ENCODE results near the gene ZNF839. TPM values are rescaled to one million over a fixed set of nuclear protein-coding genes. Genes with fewer than 3 reads are reported as not detected.

Gene ZNF839
- polyA plus RNA-seq, 2 of the 4 experiments (the other 2 are of a cell fraction): 6.0 to 10.8 TPM

DNA sequence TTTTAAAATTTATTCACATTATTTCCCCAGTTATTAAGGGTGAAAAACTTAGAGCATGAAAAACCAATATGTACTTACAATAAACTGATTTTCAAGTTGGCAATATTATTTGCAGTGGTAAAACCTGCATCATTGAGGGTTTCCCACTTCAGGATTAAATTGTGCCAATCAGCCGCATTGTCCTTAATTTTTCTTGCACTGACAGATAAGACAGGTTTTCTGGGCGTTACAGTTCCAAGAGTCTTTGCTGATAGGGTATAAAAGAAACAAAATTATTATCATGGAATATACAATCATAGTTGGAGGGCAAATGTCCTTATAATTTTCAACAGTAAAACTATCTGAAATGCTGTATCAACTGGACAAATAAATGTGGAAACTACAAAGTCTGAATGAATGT, 39.8 kb downstream of the ZNF839 start:
- H3K9me3 ChIP-seq: no peaks in the 10 kb centered on the region
- no peak for FAIRE-seq
- H3K27ac ChIP-seq: no peak overlapping the region
- ChIA-PET CTCF (interaction anchor here (1.4 to 1.5 kb wide), 2 partner anchors 10 to 79 kb away, joined by 3 read pairs; no protein-coding TSS in a partner anchor), POLR2A (no interaction called here)
- TF ChIP-seq CHD4 (IDR thresholded peaks at IDR 0.05; ENCODE audit: borderline replicate concordance) (no peak), ZC3H11A (IDR thresholded peaks at IDR 0.05) (no peak), ZNF302 (CRISPR knock-in tag; IDR thresholded peaks at IDR 0.05) (no peak), CBX2 (IDR thresholded peaks at IDR 0.05; ENCODE audit: borderline replicate concordance, low read depth) (no peak), CEBPB (IDR thresholded peaks at IDR 0.05) (no peak), ZSCAN20 (CRISPR knock-in tag; IDR thresholded peaks at IDR 0.05) (no peak)
- TF ChIP-seq, protein P1, sequence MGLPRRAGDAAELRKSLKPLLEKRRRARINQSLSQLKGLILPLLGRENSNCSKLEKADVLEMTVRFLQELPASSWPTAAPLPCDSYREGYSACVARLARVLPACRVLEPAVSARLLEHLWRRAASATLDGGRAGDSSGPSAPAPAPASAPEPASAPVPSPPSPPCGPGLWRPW (IDR thresholded peaks at IDR 0.05): no peak
- WGBS (ENCODE audit: missing lambda C conversion rate): 94% methylated on average over 2 of the region's 2 CpGs
- H3K4me1 ChIP-seq: peaks cover 13% of the 10 kb centered on the region; the same call in 2 of the 3 replicates
- H3K4me2 ChIP-seq: no peak overlapping the region
- DNase-seq (ENCODE audit: low read depth in 1 of 2, low spot score in 1 of 2): no peak
- no peak overlapping the region for H3K4me3 ChIP-seq
- no peak for ATAC-seq

DNA sequence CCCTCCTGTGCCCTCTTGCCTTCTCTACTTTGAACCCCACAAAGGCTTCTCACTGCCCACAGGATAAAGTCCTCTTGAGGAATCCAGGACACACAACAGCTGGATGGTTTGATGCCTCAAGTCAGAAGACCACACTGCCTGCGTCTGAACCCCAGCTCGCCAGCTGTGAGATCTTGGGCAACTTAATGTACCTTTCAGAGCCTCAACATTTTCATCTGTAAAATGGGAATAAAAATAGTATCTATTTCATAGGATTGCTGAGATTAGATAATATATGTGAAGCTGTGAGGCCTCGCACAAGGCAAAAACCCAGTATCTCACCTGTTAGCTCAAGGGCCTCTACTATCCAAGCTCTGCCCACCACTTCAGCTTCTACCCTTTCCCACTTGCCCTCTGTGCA, 40.8 kb downstream of the ZNF839 start:
- CTCF ChIA-PET: interaction anchor here (1.0 to 1.5 kb wide), 2 partner anchors 12 to 78 kb away, joined by 3 read pairs; no protein-coding TSS in a partner anchor
- no peak overlapping the region for H3K4me3 ChIP-seq
- H3K4me2 ChIP-seq: no peak overlapping the region
- TF ChIP-seq RAD21 (conservative IDR thresholded peaks at IDR 0.05 in 1 of 2, IDR thresholded peaks at IDR 0.05 in 1 of 2) (no peak), CHD4 (IDR thresholded peaks at IDR 0.05; ENCODE audit: borderline replicate concordance) (no peak), ZSCAN20 (CRISPR knock-in tag; IDR thresholded peaks at IDR 0.05) (no peak), BHLHE40 (IDR thresholded peaks at IDR 0.05; ENCODE audit: low read depth, low read length) (no peak), RNF2 (IDR thresholded peaks at IDR 0.05; ENCODE audit: borderline replicate concordance, low read depth) (no peak), MAFK (IDR thresholded peaks at IDR 0.05; ENCODE audit: partially characterized antibody) (no peak), CEBPB (IDR thresholded peaks at IDR 0.05) (no peak), FOSB (CRISPR knock-in tag; IDR thresholded peaks at IDR 0.05) (no peak), PHF8 (IDR thresholded peaks at IDR 0.05; ENCODE audit: borderline replicate concordance, low read depth) (no peak), CBX2 (IDR thresholded peaks at IDR 0.05; ENCODE audit: borderline replicate concordance, low read depth) (no peak), NPAS2 (CRISPR knock-in tag; IDR thresholded peaks at IDR 0.05; ENCODE audit: borderline replicate concordance) (no peak)
- TF ChIP-seq, protein P1 (IDR thresholded peaks at IDR 0.05): no peak
- TF ChIP-seq, protein P2, sequence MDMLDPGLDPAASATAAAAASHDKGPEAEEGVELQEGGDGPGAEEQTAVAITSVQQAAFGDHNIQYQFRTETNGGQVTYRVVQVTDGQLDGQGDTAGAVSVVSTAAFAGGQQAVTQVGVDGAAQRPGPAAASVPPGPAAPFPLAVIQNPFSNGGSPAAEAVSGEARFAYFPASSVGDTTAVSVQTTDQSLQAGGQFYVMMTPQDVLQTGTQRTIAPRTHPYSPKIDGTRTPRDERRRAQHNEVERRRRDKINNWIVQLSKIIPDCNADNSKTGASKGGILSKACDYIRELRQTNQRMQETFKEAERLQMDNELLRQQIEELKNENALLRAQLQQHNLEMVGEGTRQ (IDR thresholded peaks at IDR 0.05): no peak
- TF ChIP-seq, protein P3, sequence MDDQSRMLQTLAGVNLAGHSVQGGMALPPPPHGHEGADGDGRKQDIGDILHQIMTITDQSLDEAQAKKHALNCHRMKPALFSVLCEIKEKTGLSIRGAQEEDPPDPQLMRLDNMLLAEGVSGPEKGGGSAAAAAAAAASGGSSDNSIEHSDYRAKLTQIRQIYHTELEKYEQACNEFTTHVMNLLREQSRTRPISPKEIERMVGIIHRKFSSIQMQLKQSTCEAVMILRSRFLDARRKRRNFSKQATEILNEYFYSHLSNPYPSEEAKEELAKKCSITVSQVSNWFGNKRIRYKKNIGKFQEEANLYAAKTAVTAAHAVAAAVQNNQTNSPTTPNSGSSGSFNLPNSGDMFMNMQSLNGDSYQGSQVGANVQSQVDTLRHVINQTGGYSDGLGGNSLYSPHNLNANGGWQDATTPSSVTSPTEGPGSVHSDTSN (IDR thresholded peaks at IDR 0.05): no peak
- TF ChIP-seq, protein P4, sequence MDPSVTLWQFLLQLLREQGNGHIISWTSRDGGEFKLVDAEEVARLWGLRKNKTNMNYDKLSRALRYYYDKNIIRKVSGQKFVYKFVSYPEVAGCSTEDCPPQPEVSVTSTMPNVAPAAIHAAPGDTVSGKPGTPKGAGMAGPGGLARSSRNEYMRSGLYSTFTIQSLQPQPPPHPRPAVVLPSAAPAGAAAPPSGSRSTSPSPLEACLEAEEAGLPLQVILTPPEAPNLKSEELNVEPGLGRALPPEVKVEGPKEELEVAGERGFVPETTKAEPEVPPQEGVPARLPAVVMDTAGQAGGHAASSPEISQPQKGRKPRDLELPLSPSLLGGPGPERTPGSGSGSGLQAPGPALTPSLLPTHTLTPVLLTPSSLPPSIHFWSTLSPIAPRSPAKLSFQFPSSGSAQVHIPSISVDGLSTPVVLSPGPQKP (IDR thresholded peaks at IDR 0.05; ENCODE audit: low read depth, low read length): no peak
- ATAC-seq (no peak), DNase-seq (ENCODE audit: low read depth in 1 of 2, low spot score in 1 of 2) (no peak), FAIRE-seq (no peak)
- H3K4me1 ChIP-seq: peaks cover 14% of the 10 kb centered on the region; the same call in 2 of the 3 replicates
- WGBS (ENCODE audit: missing lambda C conversion rate): 98% methylated on average over 3 of the region's 3 CpGs
- no peak overlapping the region for H3K27ac ChIP-seq
- POLR2A ChIA-PET: no interaction called here
- no peaks in the 10 kb centered on the region for H3K9me3 ChIP-seq

DNA sequence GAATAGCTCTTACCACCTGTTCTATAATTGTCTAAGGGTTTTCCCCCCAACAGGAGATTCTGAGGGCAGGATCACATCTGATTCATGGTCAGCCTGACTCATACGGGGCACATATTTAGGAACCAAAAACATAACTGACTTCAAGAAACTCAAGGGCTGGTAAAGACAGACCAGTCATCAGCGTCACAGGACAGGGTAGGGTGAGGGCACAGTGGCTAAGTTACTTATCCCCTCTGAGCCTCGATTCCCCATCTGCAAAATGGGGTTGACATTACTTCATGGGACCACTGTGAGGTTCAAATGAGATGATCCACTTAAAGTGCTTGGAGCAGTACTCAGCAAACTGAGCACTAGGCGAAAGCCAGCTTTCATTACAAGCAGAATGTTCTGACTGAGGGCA, 42.5 kb downstream of the ZNF839 start:
- peak; percentile 10 to 12; a peak in 3 of 6 replicates for ATAC-seq
- Histone ChIP-seq H3K4me2 (peak overlapping the region; percentile 86), H3K4me1 (peaks cover 14% of the 10 kb centered on the region; the same call in 2 of the 3 replicates), H3K27ac (peak overlapping the region; percentile 88 to 97), H3K4me3 (peak overlapping the region; percentile 87), H3K9me3 (no peaks in the 10 kb centered on the region)
- no peak for FAIRE-seq
- POLR2A ChIA-PET: interaction anchor here (0.6 to 1.3 kb wide), 7 partner anchors 8 to 45 kb away, joined by 3 to 4 read pairs (median 3); no protein-coding TSS in a partner anchor
- CTCF ChIA-PET: interaction anchor here (1.5 to 1.6 kb wide), 3 partner anchors 13 to 45 kb away, joined by 3 to 4 read pairs (median 4); no protein-coding TSS in a partner anchor
- 1% methylated on average over 4 of the region's 4 CpGs for WGBS (ENCODE audit: missing lambda C conversion rate)
- DNase-seq (ENCODE audit: low read depth in 1 of 2, low spot score in 1 of 2): peak in 1 of 2 experiments; percentile 22
- TF ChIP-seq MYC (IDR thresholded peaks at IDR 0.05; ENCODE audit: borderline replicate concordance, low read length) (no peak), FOSB (CRISPR knock-in tag; IDR thresholded peaks at IDR 0.05) (no peak), FOSL2 (IDR thresholded peaks at IDR 0.05) (no peak), FOSL2 (CRISPR knock-in tag; IDR thresholded peaks at IDR 0.05) (no peak; the same call in 1 of the 2 replicates), HDAC2 (IDR thresholded peaks at IDR 0.05) (0 out of 2 replicates have a peak, but pooled peaks have one; percentile 48), HOXB5 (CRISPR knock-in tag; IDR thresholded peaks at IDR 0.05) (no peak), SMC3 (IDR thresholded peaks at IDR 0.05) (no peak), JUN (IDR thresholded peaks at IDR 0.05) (no peak), SREBF2 (IDR thresholded peaks at IDR 0.05) (no peak)
- TF ChIP-seq, protein P5, sequence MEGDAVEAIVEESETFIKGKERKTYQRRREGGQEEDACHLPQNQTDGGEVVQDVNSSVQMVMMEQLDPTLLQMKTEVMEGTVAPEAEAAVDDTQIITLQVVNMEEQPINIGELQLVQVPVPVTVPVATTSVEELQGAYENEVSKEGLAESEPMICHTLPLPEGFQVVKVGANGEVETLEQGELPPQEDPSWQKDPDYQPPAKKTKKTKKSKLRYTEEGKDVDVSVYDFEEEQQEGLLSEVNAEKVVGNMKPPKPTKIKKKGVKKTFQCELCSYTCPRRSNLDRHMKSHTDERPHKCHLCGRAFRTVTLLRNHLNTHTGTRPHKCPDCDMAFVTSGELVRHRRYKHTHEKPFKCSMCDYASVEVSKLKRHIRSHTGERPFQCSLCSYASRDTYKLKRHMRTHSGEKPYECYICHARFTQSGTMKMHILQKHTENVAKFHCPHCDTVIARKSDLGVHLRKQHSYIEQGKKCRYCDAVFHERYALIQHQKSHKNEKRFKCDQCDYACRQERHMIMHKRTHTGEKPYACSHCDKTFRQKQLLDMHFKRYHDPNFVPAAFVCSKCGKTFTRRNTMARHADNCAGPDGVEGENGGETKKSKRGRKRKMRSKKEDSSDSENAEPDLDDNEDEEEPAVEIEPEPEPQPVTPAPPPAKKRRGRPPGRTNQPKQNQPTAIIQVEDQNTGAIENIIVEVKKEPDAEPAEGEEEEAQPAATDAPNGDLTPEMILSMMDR (IDR thresholded peaks at IDR 0.05): no peak
- TF ChIP-seq, protein P6, sequence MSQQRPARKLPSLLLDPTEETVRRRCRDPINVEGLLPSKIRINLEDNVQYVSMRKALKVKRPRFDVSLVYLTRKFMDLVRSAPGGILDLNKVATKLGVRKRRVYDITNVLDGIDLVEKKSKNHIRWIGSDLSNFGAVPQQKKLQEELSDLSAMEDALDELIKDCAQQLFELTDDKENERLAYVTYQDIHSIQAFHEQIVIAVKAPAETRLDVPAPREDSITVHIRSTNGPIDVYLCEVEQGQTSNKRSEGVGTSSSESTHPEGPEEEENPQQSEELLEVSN (IDR thresholded peaks at IDR 0.05; ENCODE audit: borderline replicate concordance, low read depth): no peak
